ENCODE results near the gene TOMM70.

TOMM70 gene

GRCh38 chr3:100411091-100411982, 10.4 kb upstream of the TOMM70 start:
- DNase-seq: no peak

GRCh38 chr3:100407977-100408532, 7.2 kb upstream of the TOMM70 start:
- DNase-seq: no peak

- no peak for DNase-seq
Measured at GRCh38 chr3:100407164-100407563, 6.3 kb upstream of the TOMM70 start.

GRCh38 chr3:100404250-100404548, 3.3 kb upstream of the TOMM70 start:
- no peak for DNase-seq

- no peak for DNase-seq
Measured at GRCh38 chr3:100403362-100404249, 2.7 kb upstream of the TOMM70 start.

- no peak for DNase-seq
Measured at GRCh38 chr3:100402891-100403290, 2.0 kb upstream of the TOMM70 start.

- no peak for DNase-seq
Measured at GRCh38 chr3:100402256-100402655, 1.4 kb upstream of the TOMM70 start.

GRCh38 chr3:100401674-100402041, 769 bp upstream of the TOMM70 start:
- DNase-seq: peak; percentile 43

- peak; percentile 17 for DNase-seq
Measured at GRCh38 chr3:100400419-100400779, 490 bp downstream of the TOMM70 start.

- no peak for DNase-seq
Measured at GRCh38 chr3:100399341-100400071, 1.4 kb downstream of the TOMM70 start.

GRCh38 chr3:100396967-100397366, 3.9 kb downstream of the TOMM70 start:
- no peak for DNase-seq

- no peak for DNase-seq
Measured at GRCh38 chr3:100395679-100396431, 5.0 kb downstream of the TOMM70 start.

- no peak for DNase-seq
Measured at GRCh38 chr3:100389025-100389424, 11.9 kb downstream of the TOMM70 start.

- DNase-seq: no peak
Measured at GRCh38 chr3:100386437-100387074, 14.3 kb downstream of the TOMM70 start.

- no peak for DNase-seq
Measured at GRCh38 chr3:100384733-100385525, 16.0 kb downstream of the TOMM70 start.

- DNase-seq: no peak
Measured at GRCh38 chr3:100376301-100376700, 24.6 kb downstream of the TOMM70 start.

GRCh38 chr3:100374521-100374920, 26.4 kb downstream of the TOMM70 start:
- no peak for DNase-seq

- DNase-seq: no peak
Measured at GRCh38 chr3:100370756-100371155, 30.1 kb downstream of the TOMM70 start.

- DNase-seq: no peak
Measured at GRCh38 chr3:100368441-100368840, 32.4 kb downstream of the TOMM70 start.

- DNase-seq: no peak
Measured at GRCh38 chr3:100366424-100366823, 34.5 kb downstream of the TOMM70 start.

GRCh38 chr3:100364421-100364820, 36.5 kb downstream of the TOMM70 start:
- no peak for DNase-seq
